CD1c-positive myeloid dendritic cell (primary cell): Measurements from ENCODE around the gene PRM3.
A peak's percentile ranks its signal among the peaks of the same experiment; 100 is the strongest.

Experiments
- DNase-seq: peaks from one replicate; pipeline ENCODE4 v3.0.0-alpha.2; 2016; ENCODE audit errors: extremely low spot score

Gene PRM3

DNA sequence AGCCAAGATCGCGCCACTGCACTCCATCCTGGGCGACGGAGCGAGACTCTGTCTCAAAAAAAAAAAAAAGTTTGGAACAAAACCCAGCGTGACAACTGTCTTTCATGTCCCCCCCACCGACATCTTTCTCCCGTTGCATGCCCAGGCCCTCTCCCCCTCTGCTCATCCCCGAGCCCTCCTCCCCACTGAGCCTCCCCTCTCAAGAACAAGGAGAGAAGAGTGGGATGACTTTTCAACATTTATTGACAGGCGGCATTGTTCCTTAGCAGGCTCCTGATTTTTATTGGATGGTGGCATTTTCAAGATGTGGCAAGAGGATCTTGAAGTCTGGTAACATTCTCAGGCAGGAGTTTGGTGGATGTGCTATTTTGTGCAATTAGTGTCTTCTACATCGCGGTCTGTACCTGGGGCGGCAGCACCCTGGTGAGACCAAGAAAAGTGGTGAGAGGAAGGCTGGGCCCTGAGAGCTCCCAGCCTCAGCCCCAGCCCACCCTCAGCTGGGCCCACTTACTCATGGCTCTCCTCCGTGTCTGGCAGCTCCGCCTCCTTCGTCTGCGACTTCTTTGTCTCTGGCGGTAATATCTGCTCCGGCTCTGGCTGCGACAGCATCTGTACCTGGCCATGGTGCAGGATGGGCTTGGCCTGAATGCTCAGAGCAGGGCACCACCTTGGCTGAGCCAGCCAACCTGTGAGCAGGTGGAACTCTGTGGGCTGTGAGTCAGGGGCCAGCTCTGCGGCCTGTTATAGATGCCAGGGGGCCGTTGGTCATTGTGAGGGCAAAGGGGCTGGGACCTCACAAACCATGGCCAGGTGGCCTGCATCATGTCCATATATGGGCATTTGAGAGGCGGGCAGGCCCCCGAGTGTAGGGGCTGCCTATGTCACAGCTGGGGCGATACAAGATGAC lies 7.4 kb upstream of the PRM3 start, which contains the start of gene PRM1:
TSS of gene PRM1 (minus strand) at position 715 of the 907 bp plus-strand sequence. CDS start at position 623, 92 bp downstream.
- DNase-seq, result no peak

DNA sequence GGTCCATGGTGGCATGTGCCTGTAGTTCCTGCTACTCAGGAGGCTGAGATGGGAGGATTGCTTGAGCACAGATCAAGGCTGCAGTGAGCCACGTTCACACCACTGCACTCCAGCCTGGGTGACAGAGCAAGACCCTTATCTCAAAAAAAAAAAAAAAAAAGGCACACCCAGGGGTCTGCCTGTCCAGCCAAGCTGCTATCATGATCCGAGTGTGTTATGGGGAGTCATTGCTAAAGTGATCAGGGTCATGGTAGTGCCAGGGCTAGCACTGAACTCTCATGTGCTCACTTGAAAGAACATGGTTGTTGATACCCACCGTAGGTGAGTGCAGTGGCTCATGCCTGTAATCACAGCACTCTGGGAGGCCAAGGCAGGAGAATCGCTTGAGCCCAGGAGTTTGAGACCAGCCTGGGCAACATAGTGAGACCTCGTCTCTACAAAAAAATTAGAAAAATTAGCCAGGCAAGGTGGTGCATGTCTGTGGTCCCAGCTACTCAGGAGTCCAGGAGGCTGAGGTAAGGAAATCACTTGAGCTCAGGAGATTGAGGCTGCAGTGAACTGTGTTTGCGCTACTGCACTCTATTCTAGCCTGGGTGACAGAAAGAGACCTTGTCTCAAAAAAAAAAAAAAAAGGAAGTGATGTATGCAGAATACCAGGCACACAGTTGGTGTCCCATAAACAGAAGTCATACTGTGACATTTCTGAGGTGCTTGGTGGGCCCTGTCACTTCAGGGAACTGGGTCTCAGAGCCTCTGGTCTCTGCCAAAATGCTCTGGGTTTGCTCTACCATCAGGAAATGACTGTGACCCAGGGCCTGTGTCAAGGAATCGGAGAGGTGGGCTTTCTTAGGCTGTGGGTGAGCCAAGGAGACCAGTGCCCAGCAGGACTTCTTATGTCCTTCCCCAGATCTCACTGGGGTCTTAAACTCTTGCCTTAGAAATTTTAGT lies 5.5 kb upstream of the PRM3 start:
- DNase-seq, result peak; percentile 54

DNA sequence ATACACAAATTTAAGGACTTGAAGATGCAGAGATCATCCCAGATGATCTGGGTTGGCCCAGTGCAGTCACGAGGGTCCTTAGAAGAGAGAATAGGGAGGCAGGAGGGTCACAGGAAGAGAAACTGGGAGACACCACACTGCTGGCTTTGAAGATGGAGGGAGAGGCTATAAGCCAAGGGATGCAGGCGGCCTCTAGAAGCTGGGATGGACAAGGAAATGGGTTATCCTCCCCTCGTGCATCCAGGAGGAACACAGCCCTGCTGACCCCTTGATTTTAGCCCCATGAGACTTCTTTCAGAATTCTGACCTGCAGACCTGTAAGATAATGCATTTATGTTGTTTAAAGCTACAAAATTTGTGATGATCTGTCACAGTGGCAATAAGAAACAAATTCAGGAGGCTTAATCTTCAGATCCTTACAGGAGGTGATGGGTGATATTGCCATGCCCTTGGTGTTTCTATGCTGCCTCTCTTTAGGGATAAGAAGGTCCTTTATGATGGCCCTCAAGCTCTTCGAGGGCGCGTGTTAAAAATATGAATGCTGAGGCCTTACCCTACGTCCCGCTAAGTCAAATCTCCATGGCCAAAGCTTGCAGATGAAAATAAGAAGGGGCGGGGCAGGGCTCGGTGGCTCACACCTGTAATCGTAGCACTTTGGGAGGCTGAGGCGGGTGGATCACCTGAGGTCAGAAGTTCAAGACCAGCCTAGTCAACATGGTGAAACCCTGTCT lies 4.3 kb upstream of the PRM3 start:
- no peak for DNase-seq

DNA sequence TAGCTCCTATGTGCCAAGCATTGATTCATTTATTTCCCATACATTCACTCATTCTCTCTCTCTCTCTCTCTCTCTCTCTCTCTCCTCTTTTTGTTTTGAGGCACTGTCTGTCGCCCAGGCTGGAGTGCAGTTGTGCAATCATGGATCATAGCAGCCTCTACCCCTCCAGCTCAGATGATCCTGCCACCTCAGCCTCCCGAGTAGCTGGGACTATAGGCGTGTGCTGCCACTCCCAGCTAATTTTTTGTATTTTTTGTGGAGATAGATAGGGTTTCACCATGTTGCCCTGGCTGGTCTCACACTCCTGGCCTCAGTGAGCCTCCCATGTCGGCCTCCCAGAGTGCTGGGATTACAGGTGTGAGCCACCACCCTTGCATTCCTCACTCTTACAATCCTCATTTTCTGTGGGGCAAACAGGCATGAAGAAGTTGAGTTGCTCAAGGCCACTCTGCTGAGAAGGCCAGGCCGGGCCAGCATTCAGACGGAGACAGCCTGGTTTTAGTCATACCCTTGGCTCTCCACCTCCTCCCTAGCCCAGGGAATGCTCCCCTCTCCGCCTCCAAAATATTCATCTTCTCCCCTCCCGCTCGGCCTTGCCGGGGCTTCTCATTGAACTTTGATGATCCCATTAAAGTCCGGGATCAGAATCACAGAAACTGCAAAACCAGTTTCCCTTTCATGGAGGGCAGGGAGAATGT lies 3.6 kb upstream of the PRM3 start:
- DNase-seq, result no peak

DNA sequence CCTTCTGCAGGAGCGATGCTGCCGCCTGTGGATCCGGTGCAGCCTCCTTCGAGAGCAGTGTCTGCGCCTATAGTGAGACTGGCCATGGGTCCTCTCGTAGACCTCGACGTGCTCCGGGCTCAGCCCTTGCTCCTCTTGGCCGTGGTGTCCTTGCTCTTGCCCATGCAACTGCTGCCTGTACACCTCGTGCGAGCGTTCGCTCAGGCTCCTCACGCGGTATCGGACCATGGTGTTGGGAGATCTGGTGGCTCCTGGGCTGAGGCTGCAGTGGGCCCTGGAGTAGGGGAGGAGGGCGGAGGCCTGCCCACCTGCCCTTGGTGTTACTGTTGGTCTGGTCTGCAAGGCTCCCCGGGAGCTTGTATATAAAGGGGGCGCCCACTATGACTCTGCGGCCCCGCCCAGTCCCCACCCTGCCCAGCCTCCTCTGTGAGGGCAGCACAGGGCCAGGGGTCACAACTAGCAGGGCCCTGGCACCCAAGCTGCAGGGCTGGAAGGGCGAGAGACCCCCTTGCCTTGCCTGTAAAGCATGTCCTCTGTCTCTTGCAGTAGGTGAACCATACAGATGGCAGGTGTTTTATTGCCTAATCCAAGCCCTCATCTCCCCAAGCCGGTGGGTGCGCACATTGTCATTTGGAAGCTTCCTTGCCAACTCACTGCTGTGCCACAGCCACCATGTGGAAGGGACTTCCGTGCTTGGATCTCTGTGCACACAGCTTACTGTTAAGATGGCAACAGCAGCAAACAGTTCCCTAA lies 2.9 kb upstream of the PRM3 start, which contains the start of gene PRM2:
TSS of gene PRM2 (minus strand) at position 338 of the 753 bp plus-strand sequence. CDS start at position 228, 110 bp downstream.
- no peak for DNase-seq

DNA sequence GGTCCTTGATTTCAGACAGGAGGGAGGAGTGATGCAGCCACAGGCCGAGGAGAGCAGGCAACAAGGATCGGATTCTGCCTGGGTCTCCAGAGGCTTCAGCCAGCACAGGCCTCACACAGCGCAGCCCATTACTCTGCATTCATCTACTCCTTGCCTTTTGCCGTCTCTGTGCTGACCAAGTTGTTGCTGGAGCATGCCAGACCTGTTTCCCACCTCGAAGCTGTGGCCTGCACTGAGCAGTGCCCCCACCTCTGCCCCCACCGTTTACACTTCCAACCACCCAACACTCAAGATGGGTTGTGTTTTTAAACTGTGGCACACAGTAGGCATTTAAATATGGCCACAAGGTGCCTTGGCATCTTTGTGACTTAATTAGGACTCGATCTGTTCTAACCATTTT lies 1.5 kb upstream of the PRM3 start:
- no peak for DNase-seq

DNA sequence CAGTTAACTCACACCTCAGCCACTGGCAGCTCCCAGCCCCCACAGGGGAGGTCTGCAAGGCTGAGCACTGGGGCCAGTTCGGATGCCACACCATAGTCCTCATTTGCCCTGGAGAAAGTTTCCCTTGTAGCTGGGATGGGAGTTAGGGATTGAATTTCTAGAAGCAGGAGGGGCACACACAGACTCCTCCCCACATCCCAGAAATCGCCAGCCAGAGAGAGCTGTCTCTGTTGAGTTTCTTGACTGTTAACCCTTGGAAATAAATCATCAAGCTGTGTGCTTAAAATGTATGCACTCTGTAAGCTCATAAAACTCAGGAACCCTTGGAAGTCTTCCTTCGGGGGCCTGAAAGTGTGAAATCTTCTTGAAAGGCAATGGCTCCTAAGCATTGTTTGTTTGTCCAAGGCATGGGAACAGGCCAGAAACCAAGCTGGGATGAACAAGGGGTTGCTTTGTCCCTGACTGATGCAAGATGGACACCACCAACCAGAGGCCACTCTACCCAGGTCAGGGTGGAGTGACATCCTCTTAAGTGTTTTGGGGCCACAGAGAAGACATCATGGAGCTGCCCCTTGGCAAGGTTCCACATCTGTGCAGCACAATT lies 394 bp upstream of the PRM3 start:
- no peak for DNase-seq

DNA sequence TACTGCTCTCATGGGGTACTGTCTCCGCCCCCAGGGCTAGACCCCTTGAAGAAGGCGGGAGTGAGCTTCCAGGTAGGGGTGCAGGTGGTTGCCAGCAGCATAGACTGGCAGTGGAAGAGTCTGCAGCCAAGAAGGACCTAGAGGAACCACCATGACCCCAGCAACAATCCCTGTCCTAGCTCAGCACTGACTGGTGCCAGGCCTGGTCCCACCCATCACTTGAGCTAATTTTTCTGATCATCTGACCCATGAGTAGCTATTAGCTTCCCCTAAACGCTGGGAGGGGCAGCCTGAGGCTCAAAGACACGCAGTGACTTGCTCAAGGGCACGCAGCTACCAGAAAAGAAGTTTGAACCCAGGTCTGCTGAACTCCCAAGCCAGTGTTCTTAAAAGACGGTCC lies 945 bp downstream of the PRM3 start:
- DNase-seq, result no peak

DNA sequence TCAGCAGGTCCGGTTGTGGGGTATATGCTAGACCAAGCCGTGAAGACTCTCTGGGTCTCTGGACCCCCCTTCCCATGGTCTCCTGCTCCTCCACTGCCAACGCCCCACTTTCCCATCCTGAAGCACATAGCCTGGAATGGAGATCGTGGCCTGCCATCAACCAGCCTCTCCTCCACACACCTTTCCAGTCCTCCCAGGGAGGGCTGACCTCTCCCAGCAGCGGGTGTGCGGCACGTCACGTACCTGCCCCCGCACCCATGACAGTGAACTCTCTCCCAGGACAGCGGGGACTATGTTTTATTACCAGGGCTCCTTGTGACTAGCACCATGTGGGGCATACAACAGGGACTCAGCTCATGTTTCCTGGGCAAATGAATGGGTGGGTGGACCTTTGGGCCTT lies 1.8 kb downstream of the PRM3 start:
- DNase-seq, result no peak

DNA sequence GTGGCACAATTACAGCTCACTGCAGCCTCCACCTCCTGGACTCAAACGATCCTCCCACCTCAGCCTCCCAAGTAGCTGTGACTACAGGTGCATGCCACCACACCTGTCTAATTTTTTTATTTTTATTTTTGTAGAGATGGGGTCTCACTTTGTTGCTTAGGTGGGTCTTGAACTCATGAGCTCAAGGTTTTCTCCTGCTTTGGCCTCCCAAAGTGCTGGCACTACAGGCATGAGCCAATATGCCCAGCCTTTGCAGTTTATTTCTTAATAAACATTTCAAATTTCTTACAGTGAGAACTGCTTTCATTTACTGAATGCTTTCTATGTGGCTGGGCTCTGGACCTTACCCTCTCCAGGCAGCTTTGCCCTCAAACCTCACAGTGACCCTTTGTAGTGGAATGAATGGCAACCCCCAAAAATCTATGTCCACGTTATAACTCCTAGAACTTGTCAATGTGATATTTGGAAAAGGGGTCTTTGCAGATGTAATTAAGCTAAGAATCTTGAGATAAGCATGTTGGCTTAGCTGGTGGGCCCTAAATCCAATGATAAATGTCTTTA lies 2.7 kb downstream of the PRM3 start:
- no peak for DNase-seq

DNA sequence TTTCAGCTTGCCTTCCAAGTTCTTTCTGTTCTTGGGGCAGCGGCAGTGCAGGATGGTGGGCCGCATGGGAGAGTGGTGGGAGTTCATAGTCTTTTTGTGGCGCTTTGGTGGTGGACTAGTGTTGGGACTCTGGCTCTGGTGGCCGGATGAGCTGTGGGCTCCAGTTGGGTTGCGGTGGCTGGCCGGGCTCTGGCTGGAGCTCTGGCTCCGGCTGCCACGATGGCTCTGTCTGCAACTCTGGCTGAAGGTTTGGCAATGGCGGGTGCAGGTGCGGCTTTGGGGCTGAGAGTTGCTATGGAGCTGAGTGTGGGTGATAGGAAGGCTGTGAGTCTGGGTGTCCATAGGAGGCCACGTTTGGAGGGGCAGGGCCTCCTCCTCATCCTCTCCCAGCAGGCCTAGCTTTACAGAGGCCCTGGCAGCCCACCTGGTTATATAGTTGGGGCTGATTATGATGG lies 4.5 kb downstream of the PRM3 start, which contains the start of gene TNP2:
TSS of gene TNP2 (minus strand) at position 405 of the 455 bp plus-strand sequence. CDS start at position 342, 63 bp downstream.
- no peak for DNase-seq

DNA sequence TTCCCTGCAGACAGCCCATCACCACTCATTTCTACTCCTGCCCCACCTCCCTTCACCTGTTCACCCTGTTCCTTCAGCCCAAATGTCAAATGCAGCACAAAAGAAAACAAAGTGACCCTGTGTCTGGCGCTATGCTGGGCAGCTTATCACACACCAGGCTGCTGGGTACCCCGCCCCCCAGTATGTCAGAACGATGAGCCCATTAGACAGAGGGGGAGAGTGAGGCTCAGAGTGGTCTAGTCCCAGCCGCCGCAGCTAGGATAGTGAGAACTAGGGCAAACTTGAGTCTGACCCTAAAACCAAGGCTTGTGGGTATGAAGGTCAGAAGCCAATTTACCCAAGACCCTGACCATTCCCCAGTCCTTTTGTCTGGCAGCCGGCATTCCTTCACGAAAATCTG lies 8.3 kb downstream of the PRM3 start:
- DNase-seq, result no peak

DNA sequence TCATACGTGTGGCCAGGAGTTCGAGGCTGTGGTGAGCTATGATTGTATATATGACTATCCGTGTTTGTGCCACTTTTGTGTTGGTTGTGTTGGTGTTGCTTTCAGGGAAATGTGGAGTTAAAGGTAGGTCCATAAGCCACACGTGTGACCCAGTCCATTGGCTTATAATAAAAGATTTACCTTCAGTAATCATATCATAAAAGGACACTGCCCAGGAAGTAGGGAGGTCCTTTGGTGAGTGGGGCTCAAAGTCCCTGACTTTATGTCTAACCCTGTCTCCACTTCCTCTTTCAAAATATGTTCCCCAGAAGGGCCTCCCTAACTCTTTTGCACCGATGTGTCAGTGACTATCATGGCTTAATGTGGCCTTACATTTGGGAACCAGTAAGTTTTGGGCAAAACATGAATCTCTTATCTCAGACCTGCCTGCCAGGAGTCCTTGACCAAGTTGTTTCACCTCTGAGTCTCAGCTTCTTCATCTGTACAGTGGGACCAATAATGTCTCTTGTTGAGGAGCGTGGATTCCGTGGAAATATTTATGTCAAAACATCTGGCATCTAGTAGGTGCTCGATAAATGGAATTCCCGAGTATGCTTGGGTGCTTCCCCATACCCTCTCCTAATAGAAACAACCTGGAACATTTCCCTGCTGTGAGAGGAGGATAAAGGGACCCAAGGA lies 9.1 kb downstream of the PRM3 start:
- DNase-seq, result peak; percentile 32

DNA sequence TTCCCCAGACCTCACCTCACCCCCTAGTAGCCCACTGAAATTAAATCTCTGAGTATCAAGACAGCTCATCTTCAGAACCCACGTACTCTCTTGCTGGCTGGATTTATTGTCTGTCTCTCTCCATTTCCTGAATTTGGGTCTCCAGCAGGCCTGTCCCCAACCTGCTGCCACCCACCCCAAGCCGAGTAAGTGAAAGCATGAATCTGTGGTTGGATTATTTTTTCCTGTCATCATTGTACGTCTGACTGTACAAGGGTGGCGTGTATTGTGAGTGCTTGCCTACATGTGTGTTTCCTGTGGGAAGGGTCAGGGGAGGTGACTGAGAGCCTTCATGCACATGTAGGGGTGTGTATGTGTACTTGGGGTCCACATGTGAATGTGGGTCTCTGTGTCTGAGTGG lies 9.7 kb downstream of the PRM3 start:
- DNase-seq, result peak; percentile 16

DNA sequence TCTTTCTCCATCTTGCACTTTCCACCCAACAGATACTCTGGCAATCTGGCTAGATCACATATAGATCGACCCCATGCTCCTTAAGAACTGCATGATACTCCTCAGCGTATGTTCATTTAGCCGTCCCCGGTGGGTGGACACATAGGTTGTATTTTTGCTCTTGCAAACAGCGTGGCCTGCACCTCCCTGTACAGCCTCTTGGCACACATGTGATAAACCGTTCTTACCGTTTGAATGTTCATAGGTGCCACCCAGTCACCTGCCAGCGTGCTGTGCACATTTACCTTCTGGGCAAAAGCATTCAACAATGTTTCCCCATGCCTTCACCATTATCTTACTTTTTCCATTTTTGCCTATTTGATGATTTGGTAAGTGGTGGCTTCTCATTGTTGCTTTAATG lies 10.5 kb downstream of the PRM3 start:
- no peak for DNase-seq

DNA sequence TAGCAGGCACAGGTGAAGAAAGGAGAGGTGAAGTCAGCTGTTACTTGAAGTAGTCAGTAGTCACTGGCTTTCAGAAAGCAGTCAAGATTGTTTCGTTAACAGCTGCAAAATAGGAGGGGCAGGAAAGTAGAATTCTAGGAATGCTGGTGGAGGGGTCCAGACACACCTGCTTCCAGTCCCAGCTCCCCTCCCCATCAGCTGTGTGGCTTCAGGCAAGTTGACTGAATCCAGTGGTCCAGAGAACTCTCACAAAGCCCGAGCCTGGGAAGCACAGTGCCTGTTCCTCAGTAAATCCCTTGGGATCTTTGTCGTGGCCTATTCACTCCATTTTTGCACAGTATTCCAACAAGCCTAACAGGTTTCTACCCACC lies 12.8 kb downstream of the PRM3 start:
- DNase-seq, result no peak

DNA sequence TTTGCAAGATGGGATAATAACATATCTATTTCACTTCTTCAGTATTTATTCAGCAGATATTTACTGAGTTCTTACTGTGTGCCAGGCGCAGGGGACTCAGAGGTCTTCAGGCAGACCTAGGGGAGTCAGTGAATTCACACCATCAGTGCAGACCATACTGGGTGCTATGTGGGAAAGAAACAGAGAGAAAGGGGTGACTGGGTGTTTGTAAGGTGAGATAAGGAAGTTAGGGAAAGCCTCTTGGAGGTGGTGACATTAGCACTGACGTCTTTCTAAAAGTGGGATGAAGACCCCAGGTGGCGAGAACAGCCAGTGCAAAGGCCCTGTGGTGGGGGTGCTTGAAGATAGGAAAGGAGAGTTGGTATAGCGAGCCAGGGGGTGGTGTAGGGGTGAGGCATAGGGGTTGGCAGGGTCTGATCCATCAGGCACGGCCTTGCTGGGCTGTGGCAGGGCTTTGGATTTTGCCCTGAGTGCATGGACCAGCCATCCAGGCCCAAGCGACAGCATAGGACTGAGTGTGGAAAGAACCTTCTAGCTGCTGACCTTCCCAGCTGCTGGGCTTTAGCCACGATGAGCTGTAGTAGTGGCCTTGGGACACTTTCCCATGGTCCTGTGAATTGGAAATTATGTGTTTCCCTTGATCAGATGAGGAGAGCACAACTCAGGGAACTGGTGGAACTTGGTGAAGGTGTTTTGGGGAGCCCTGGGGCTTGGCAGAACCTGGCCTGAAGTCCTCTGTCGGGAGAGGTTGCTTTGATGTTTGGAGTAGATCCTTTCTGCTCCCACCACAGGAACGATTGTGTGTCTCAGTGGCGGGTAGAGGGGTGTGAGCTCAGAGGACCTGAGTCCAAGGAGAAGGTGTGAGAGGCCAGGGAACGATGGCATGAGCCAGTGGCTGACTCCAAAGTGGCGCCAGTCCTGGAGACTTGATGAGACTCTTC lies 13.5 kb downstream of the PRM3 start:
- DNase-seq, result no peak
